IPS DF 4.7 (cell line): ENCODE data around the gene CXCR3.
"Not testable (repeated sequence)": the region's sequence is repeated elsewhere in the genome, so short reads cannot be mapped to it uniquely, and the experiment has no call there.

Source experiments
- DNase-seq: peaks from one replicate; pipeline ENCODE4 v3.0.0-alpha.2; 2013; ENCODE audit warnings: low spot score; ENCODE audit errors: extremely low read depth

CXCR3 gene

GRCh38 chrX:71618303-71618721 lies at the start of gene CXCR3:
CXCR3 (minus strand) TSS chrX:71618511; CDS start chrX:71618449, 62 bp downstream.
- DNase-seq = no peak

GRCh38 chrX:71667328-71668247 lies 49.3 kb upstream of the CXCR3 start, which contains the start of gene LOC101059915:
LOC101059915 (plus strand) TSS chrX:71667546.
- DNase-seq = no peak

GRCh38 chrX:71666240-71667223 lies 48.2 kb upstream of the CXCR3 start:
- DNase-seq = no peak

GRCh38 chrX:71665747-71666146 lies 47.4 kb upstream of the CXCR3 start:
- DNase-seq = no peak

GRCh38 chrX:71664889-71665491 lies 46.7 kb upstream of the CXCR3 start:
- no peak for DNase-seq

GRCh38 chrX:71664202-71664601 lies 45.9 kb upstream of the CXCR3 start:
- DNase-seq = not testable (repeated sequence)

GRCh38 chrX:71663238-71663637 lies 44.9 kb upstream of the CXCR3 start:
- not testable (repeated sequence) for DNase-seq

- not testable (repeated sequence) for DNase-seq
Observed at GRCh38 chrX:71662654-71663053, 44.3 kb upstream of the CXCR3 start.

- DNase-seq = no peak
Observed at GRCh38 chrX:71661919-71662318, 43.6 kb upstream of the CXCR3 start.

- DNase-seq = no peak
Observed at GRCh38 chrX:71660562-71661416, 42.5 kb upstream of the CXCR3 start.

- no peak for DNase-seq
Observed at GRCh38 chrX:71659959-71660358, 41.6 kb upstream of the CXCR3 start.

GRCh38 chrX:71659342-71659741 lies 41.0 kb upstream of the CXCR3 start:
- DNase-seq = no peak

GRCh38 chrX:71657267-71657666 lies 39.0 kb upstream of the CXCR3 start:
- DNase-seq = no peak

- no peak for DNase-seq
Observed at GRCh38 chrX:71653344-71653743, 35.0 kb upstream of the CXCR3 start.

- DNase-seq = no peak
Observed at GRCh38 chrX:71652405-71652804, 34.1 kb upstream of the CXCR3 start.

GRCh38 chrX:71650333-71650969 lies 32.1 kb upstream of the CXCR3 start:
- DNase-seq = no peak

GRCh38 chrX:71644406-71644805 lies 26.1 kb upstream of the CXCR3 start:
- DNase-seq = not testable (repeated sequence)

- no peak for DNase-seq
Observed at GRCh38 chrX:71640002-71640401, 21.7 kb upstream of the CXCR3 start.

- DNase-seq = no peak
Observed at GRCh38 chrX:71638409-71638808, 20.1 kb upstream of the CXCR3 start.

GRCh38 chrX:71637848-71638247 lies 19.5 kb upstream of the CXCR3 start:
- DNase-seq = no peak
